HepG2 (cell line): ENCODE results near the gene KLHL33. TPM values are rescaled to one million over a fixed set of nuclear protein-coding genes. Genes with fewer than 3 reads are reported as not detected.
A peak's percentile ranks its signal among the peaks of the same experiment; 100 is the strongest.

Source experiments
- ATAC-seq: fragments of 200-7000 bp; cut with Tn5 transposase; 3 replicates; pipeline ENCODE4 v1.9.1; 2020; ENCODE audit warnings: mild to moderate bottlenecking, moderate library complexity
- Bru-seq: library from RNA; stranded (reverse); fragments of 400-500 nt; gene quantifications from one replicate; lab custom pipeline; 2021; lab: Mats Ljungman, UMichigan
- BruChase-seq, 2 experiments: library from RNA; stranded (reverse); fragments of 400-500 nt; gene quantifications; one replicate each; lab custom pipeline; 2021; lab: Mats Ljungman, UMichigan
- BruUV-seq: library from RNA; stranded (reverse); fragments of 400-500 nt; replicated peaks from 2 replicates; lab custom pipeline; 2021; lab: Mats Ljungman, UMichigan
- CTCF ChIA-PET: fragments of 300-600 bp; formaldehyde crosslinking; extraction: SDS; loops from one replicate; lab custom pipeline; 2021; ENCODE audit warnings: low total read pairs, inconsistent platforms, low intra/inter-chr PET ratio; lab: Yijun Ruan, JAX
- POLR2A ChIA-PET: fragments of 350-600 bp; sonication (Branson Sonifier 250); formaldehyde crosslinking; loops from one replicate; lab custom pipeline; 2020; ENCODE audit warnings: antibody characterized with exemption, inconsistent platforms; lab: Yijun Ruan, JAX
- DNase-seq: peaks from one replicate; pipeline ENCODE4 v3.0.0-alpha.2; 2015; ENCODE audit warnings: low spot score
- FAIRE-seq: peaks from 3 replicates; lab custom pipeline; 2011; peaks lifted over from hg19 to GRCh38; lab: Jason Lieb, UNC
- H2AFZ ChIP-seq: one replicate; pipeline ENCODE4 v1.6.1; 2011; ENCODE audit warnings: low read length, inconsistent platforms
- H3K27ac ChIP-seq: fragments of 300-600 bp; 3 replicates; pipeline ENCODE4 v1.8.0; 2011; ENCODE audit warnings: mixed run types, mild to moderate bottlenecking, mixed read lengths, low read length, inconsistent platforms; ENCODE audit not compliant: insufficient read depth; ENCODE audit errors: extremely low read length
- H3K27me3 ChIP-seq, 2 experiments: fragments of 200-600 bp in 1 of 2; 2 replicates in 1 of 2; 3 replicates in 1 of 2; pipeline versions ENCODE4 v1.6.0 to v1.8.0; 2011; ENCODE audit warnings: low read length in 2 of 2, mild to moderate bottlenecking in 2 of 2, moderate library complexity in 2 of 2, inconsistent platforms in 1 of 2; ENCODE audit not compliant: insufficient read depth in 2 of 2, control insufficient read depth in 1 of 2
- H3K36me3 ChIP-seq, 2 experiments: fragments of 200-600 bp in 1 of 2; replicated peaks in 1 of 2; 2 replicates in 1 of 2; 3 replicates in 1 of 2; pipeline versions ENCODE4 v1.5.1 to v1.8.0; 2011; ENCODE audit warnings: low read length in 2 of 2, inconsistent platforms in 1 of 2; ENCODE audit not compliant: insufficient read depth in 2 of 2, control insufficient read depth in 1 of 2
- H3K4me1 ChIP-seq: 2 replicates; pipeline ENCODE4 v1.5.1; 2012; ENCODE audit warnings: low read length, inconsistent platforms; ENCODE audit not compliant: insufficient read depth
- H3K4me2 ChIP-seq: 2 replicates; pipeline ENCODE4 v1.6.0; 2011; ENCODE audit warnings: low read depth, low read length, inconsistent platforms
- H3K4me3 ChIP-seq, 3 experiments: fragments of 200-600 bp in 1 of 3; sonication (generic), shearing (Covaris generic) in 1 of 3; replicated peaks in 1 of 3; 2 replicates each; pipeline ENCODE4 v1.5.1; 2011 to 2016; ENCODE audit warnings: low read length in 3 of 3, inconsistent platforms in 2 of 3, low read depth in 2 of 3, mild to moderate bottlenecking in 2 of 3, control low read depth in 1 of 3, mixed read lengths in 1 of 3; ENCODE audit not compliant: insufficient read depth in 1 of 3
- H3K79me2 ChIP-seq: one replicate; pipeline ENCODE4 v1.6.1; 2011; ENCODE audit warnings: low read length, inconsistent platforms; ENCODE audit not compliant: insufficient read depth
- H3K9ac ChIP-seq: 2 replicates; pipeline ENCODE4 v1.6.0; 2011; ENCODE audit warnings: mild to moderate bottlenecking, low read depth, low read length, inconsistent platforms; ENCODE audit not compliant: insufficient read depth
- H3K9me3 ChIP-seq: 2 replicates; pipeline ENCODE4 v1.5.1; 2012; ENCODE audit warnings: mild to moderate bottlenecking, low read length
- H4K20me1 ChIP-seq: 2 replicates; pipeline ENCODE4 v1.6.0; 2011; ENCODE audit warnings: inconsistent platforms, mild to moderate bottlenecking, low read length, moderate library complexity; ENCODE audit not compliant: insufficient read depth
- GTF3A ChIP-seq: sonication (generic); formaldehyde crosslinking; conservative IDR thresholded peaks from 2 replicates; pipeline ENCODE4 v1.4.0; 2020; ENCODE audit warnings: mild to moderate bottlenecking, missing genetic modification reagents
- HOXD1 ChIP-seq: sonication (generic); formaldehyde crosslinking; IDR thresholded peaks from 2 replicates; pipeline ENCODE4 v1.5.0; 2020; ENCODE audit warnings: missing genetic modification reagents
- MTA1 ChIP-seq: sonication (generic); formaldehyde crosslinking; IDR thresholded peaks from 2 replicates; pipeline ENCODE4 v1.4.0; 2020; ENCODE audit warnings: missing genetic modification reagents, mild to moderate bottlenecking, borderline replicate concordance
- NR2F6 ChIP-seq, 2 experiments: IDR thresholded peaks; 2 replicates each; pipeline ENCODE4 v1.6.1; 2016; ENCODE audit warnings: antibody characterized with exemption in 1 of 2, mild to moderate bottlenecking in 1 of 2
- SOX13 ChIP-seq, 3 experiments: fragments of 450-650 bp in 1 of 3; sonication (generic) in 1 of 3; formaldehyde crosslinking in 1 of 3; IDR thresholded peaks in 2 of 3; conservative IDR thresholded peaks in 1 of 3; 2 replicates each; pipeline versions ENCODE4 v1.5.0 to v1.6.1; 2016 to 2020; ENCODE audit warnings: antibody characterized with exemption in 1 of 3, mild to moderate bottlenecking in 1 of 3, missing compliant biosample characterization in 1 of 3, missing genetic modification reagents in 1 of 3, moderate library complexity in 1 of 3
- ZNF367 ChIP-seq: sonication (generic); formaldehyde crosslinking; IDR thresholded peaks from 2 replicates; pipeline ENCODE4 v1.4.0; 2020; ENCODE audit warnings: missing genetic modification reagents, borderline replicate concordance
- WGBS: methylation state at CpG from one replicate; pipeline ENCODE4 v1.1.6; 2017; ENCODE audit warnings: low lambda C conversion rate; 5-methylcytosine and 5-hydroxymethylcytosine counted together
- in situ Hi-C: cut with HindIII; loops from 2 replicates; pipeline ENCODE4 v1.10.0; 2017; ENCODE audit warnings: low pct_unique_long_range_greater_than_20kb; ENCODE audit not compliant: extremely low pct_ligation_motif_present
- intact Hi-C: fragments of 100-400 bp; cut with micrococcal nuclease; formaldehyde crosslinking; loops from one replicate; pipeline ENCODE4 v1.10.0; 2022; ENCODE audit not compliant: unreplicated experiment
- long read RNA-seq, 2 experiments: library from RNA in 1 of 2; library from polyadenylated mRNA in 1 of 2; stranded (forward) in 1 of 2; unstranded in 1 of 2; transcript quantifications; one replicate each; pipeline ENCODE4 v2.0.0, GENCODE V29; 2019 to 2022
- polyA minus RNA-seq, 3 experiments: library from RNA; depleted of rRNA, polyadenylated mRNA; stranded (reverse); fragments of >200 nt; gene quantifications; 2 replicates each; pipeline ENCODE4 v1.2.3, GENCODE V29; 2011; ENCODE audit warnings: low replicate concordance in 1 of 3
- polyA plus RNA-seq, 8 experiments: library from polyadenylated mRNA; depleted of rRNA in 3 of 8; stranded (reverse) in 7 of 8; unstranded in 1 of 8; fragments of >200 nt; fragmentation: Illumina TruSeq in 4 of 8; extraction: Trizol in 4 of 8; gene quantifications; 2 replicates each; pipeline versions ENCODE4 v1.2.1 to v1.2.3, GENCODE V29; 2011 to 2016; ENCODE audit warnings: low read depth in 4 of 8, missing spikeins in 1 of 8, mixed read lengths in 1 of 8; ENCODE audit not compliant: insufficient read depth in 1 of 8
- total RNA-seq, 5 experiments: library from RNA; depleted of rRNA; stranded (reverse); fragments of >200 nt; fragmentation: Illumina TruSeq; extraction: Trizol; gene quantifications; 2 replicates each; pipeline ENCODE4 v1.2.3, GENCODE V29; 2016; ENCODE audit warnings: low read depth in 1 of 5
- TF ChIP-seq, protein P1 (sequence below): sonication (generic); formaldehyde crosslinking; IDR thresholded peaks from 2 replicates; pipeline ENCODE4 v1.5.1; 2020; ENCODE audit warnings: missing genetic modification reagents, mild to moderate bottlenecking, borderline replicate concordance

KLHL33 gene
- total RNA-seq (2016; rRNA removed; fragmentation: Illumina TruSeq; extraction: Trizol), result not detected in 2 replicates
- total RNA-seq (2016; cell fraction: cytosol; rRNA removed; fragmentation: Illumina TruSeq; extraction: Trizol; ENCODE audit: low read depth), result not detected in 2 replicates
- not detected in 2 replicates for total RNA-seq (2016; cell fraction: insoluble cytoplasmic fraction; rRNA removed; fragmentation: Illumina TruSeq; extraction: Trizol)
- not detected in 2 replicates for total RNA-seq (2016; cell fraction: membrane; rRNA removed; fragmentation: Illumina TruSeq; extraction: Trizol)
- total RNA-seq (2016; cell fraction: nucleus; rRNA removed; fragmentation: Illumina TruSeq; extraction: Trizol), result not detected in 2 replicates
- polyA plus RNA-seq (2011; rRNA removed), result 0.05 TPM in 1 of 2 replicates, not detected in the other
- 0.03 and 0.05 TPM in 2 replicates for polyA plus RNA-seq (2011; cell fraction: cytosol; rRNA removed)
- 0.03 and 0.10 TPM in 2 replicates for polyA plus RNA-seq (2011; cell fraction: nucleus; rRNA removed)
- polyA plus RNA-seq (2012), result 0.05 and 0.15 TPM in 2 replicates
- not detected in 2 replicates for polyA plus RNA-seq (2016; cell fraction: cytosol; fragmentation: Illumina TruSeq; extraction: Trizol; ENCODE audit: low read depth)
- polyA plus RNA-seq (2016; cell fraction: insoluble cytoplasmic fraction; fragmentation: Illumina TruSeq; extraction: Trizol; ENCODE audit: low read depth), result 0.04 TPM in 1 of 2 replicates, not detected in the other
- polyA plus RNA-seq (2016; cell fraction: membrane; fragmentation: Illumina TruSeq; extraction: Trizol; ENCODE audit: low read depth), result not detected in 2 replicates
- polyA plus RNA-seq (2016; cell fraction: nucleus; fragmentation: Illumina TruSeq; extraction: Trizol; ENCODE audit: insufficient read depth, low read depth), result not detected in 2 replicates
- 0.04 and 0.12 TPM in 2 replicates for polyA minus RNA-seq (2011; rRNA and poly(A)+ RNA removed; ENCODE audit: low replicate concordance)
- polyA minus RNA-seq (2011; cell fraction: cytosol; rRNA and poly(A)+ RNA removed), result not detected in 2 replicates
- 0.12 TPM in 1 of 2 replicates, not detected in the other for polyA minus RNA-seq (2011; cell fraction: nucleus; rRNA and poly(A)+ RNA removed)
- Bru-seq, nascent RNA, result percentile 10 among the genes with signal in this experiment
- BruChase-seq, experiment 1, labeled RNA remaining after a 6-hour chase, result percentile 13 among the genes with signal in this experiment
- BruChase-seq, experiment 2, labeled RNA remaining after a 2-hour chase, result percentile 15 among the genes with signal in this experiment
- long read RNA-seq, experiment 1, result 0 reads
- long read RNA-seq, experiment 2, result 0 reads

GRCh38 chr14:20435582-20436362, at the start of gene KLHL33:
TSS of gene KLHL33 (minus strand) at chr14:20436166. CDS start at chr14:20435811, 355 bp downstream.
- peaks cover 11% of the 10 kb centered on the region; the same call in 1 of the 2 replicates for H3K4me1 ChIP-seq
- FAIRE-seq, result no peak
- no peak within 1 kb of the TSS for H3K9ac ChIP-seq
- POLR2A ChIA-PET, result interaction anchor here (0.9 to 1.2 kb wide), 2 partner anchors 19 to 20 kb away, joined by 3 read pairs; partner anchors contain the start of gene APEX1
- 70% methylated on average over 17 of the region's 17 CpGs for WGBS
- TF ChIP-seq, protein P1, sequence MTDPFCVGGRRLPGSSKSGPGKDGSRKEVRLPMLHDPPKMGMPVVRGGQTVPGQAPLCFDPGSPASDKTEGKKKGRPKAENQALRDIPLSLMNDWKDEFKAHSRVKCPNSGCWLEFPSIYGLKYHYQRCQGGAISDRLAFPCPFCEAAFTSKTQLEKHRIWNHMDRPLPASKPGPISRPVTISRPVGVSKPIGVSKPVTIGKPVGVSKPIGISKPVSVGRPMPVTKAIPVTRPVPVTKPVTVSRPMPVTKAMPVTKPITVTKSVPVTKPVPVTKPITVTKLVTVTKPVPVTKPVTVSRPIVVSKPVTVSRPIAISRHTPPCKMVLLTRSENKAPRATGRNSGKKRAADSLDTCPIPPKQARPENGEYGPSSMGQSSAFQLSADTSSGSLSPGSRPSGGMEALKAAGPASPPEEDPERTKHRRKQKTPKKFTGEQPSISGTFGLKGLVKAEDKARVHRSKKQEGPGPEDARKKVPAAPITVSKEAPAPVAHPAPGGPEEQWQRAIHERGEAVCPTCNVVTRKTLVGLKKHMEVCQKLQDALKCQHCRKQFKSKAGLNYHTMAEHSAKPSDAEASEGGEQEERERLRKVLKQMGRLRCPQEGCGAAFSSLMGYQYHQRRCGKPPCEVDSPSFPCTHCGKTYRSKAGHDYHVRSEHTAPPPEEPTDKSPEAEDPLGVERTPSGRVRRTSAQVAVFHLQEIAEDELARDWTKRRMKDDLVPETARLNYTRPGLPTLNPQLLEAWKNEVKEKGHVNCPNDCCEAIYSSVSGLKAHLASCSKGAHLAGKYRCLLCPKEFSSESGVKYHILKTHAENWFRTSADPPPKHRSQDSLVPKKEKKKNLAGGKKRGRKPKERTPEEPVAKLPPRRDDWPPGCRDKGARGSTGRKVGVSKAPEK (CRISPR knock-in tag), result no peak
- TF ChIP-seq HOXD1 (no peak), MTA1 (CRISPR knock-in tag) (no peak), GTF3A (CRISPR knock-in tag) (no peak), SOX13 (IDR thresholded peaks at IDR 0.05) (no peak), SOX13 (CRISPR knock-in tag; conservative IDR thresholded peaks at IDR 0.05 in 1 of 2, IDR thresholded peaks at IDR 0.05 in 1 of 2) (no peak), ZNF367 (CRISPR knock-in tag) (no peak), NR2F6 (IDR thresholded peaks at IDR 0.05) (no peak), NR2F6 (CRISPR knock-in tag; IDR thresholded peaks at IDR 0.05) (no peak)
- in situ Hi-C loops (no loop called here), intact Hi-C loops (no loop called here)
- DNase-seq, result no peak
- CTCF ChIA-PET, result no interaction called here
- ATAC-seq, result no peak
- H3K4me2 ChIP-seq, result no peak within 1 kb of the TSS
- BruUV-seq, result no TSS peak
- no peaks in the 10 kb centered on the region for H3K36me3 ChIP-seq
- H3K27me3 ChIP-seq, result peaks cover 1 to 9% of the 10 kb centered on the region in 2 experiments; a peak in 3 of 5 replicates
- H3K27ac ChIP-seq, result no peak within 1 kb of the TSS
- H4K20me1 ChIP-seq, result no peaks in the 10 kb centered on the region
- no peaks in the 10 kb centered on the region for H3K9me3 ChIP-seq
- H3K4me3 ChIP-seq, result no peak within 1 kb of the TSS
- no peaks in the 10 kb centered on the region for H3K79me2 ChIP-seq
- no peak within 1 kb of the TSS for H2AFZ ChIP-seq
